ENCODE measurements around the gene SMIM38. TPM values are rescaled to one million over a fixed set of nuclear protein-coding genes. Genes with fewer than 3 reads are reported as not detected.
A peak's percentile ranks its signal among the peaks of the same experiment; 100 is the strongest.

Gene SMIM38
- total RNA-seq, 1 donor from 2014 or later, result 0.32 TPM

DNA sequence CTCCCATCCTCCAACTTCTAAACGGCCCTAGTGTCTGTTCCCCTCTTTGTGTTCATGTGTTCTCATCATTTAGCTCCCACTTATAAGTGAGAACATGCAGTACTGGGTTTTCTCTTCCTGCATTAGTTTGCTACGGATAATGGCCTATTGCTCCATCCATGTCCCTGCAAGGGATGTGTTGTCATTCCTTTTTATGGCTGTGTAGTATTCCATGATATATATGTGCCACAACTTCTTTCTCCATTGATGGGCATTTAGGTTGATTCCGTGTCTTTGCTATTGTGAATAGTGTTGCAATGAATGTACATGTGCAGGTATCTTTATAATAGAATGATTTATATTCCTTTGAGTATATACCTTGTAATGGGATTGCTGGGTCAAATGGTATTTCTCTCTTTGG, 5.6 kb upstream of the SMIM38 start:
- Mint-ChIP-seq H3K27me3 (ENCODE audit: unreplicated experiment) (no peaks in the 10 kb centered on the region), H3K4me1 (ENCODE audit: low read depth, unreplicated experiment) (peaks cover 1% of the 10 kb centered on the region), H3K27ac (ENCODE audit: unreplicated experiment) (peak overlapping the region; percentile 52), H3K36me3 (ENCODE audit: unreplicated experiment) (peaks cover 20% of the 10 kb centered on the region), H3K9me3 (ENCODE audit: unreplicated experiment) (peaks cover 13% of the 10 kb centered on the region), H3K4me3 (ENCODE audit: unreplicated experiment) (no peak overlapping the region)
- TF ChIP-seq, protein P1, sequence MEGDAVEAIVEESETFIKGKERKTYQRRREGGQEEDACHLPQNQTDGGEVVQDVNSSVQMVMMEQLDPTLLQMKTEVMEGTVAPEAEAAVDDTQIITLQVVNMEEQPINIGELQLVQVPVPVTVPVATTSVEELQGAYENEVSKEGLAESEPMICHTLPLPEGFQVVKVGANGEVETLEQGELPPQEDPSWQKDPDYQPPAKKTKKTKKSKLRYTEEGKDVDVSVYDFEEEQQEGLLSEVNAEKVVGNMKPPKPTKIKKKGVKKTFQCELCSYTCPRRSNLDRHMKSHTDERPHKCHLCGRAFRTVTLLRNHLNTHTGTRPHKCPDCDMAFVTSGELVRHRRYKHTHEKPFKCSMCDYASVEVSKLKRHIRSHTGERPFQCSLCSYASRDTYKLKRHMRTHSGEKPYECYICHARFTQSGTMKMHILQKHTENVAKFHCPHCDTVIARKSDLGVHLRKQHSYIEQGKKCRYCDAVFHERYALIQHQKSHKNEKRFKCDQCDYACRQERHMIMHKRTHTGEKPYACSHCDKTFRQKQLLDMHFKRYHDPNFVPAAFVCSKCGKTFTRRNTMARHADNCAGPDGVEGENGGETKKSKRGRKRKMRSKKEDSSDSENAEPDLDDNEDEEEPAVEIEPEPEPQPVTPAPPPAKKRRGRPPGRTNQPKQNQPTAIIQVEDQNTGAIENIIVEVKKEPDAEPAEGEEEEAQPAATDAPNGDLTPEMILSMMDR (IDR thresholded peaks at IDR 0.05; ENCODE audit: partially characterized antibody, unreplicated experiment), result no peak
- no peak for DNase-seq

DNA sequence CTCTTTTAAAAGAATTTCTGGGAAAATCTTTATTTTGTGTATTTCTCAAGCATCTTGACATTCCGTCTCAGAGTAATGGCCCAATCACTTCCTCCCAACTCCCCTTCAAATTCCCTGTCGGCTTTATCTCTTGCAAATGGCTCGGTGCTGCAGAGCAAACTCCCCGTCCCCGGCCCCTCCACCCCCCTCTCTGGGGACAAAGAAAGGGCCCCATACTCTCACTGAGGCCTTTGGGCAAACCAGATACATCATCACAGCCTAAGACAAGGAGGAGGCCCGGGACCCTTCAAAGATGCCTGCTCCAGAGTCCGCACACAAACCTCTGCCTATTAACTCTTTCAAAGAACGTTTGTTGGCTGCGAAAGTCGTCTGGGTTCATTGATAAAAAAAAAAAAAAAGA, 3.9 kb upstream of the SMIM38 start:
- no peak for DNase-seq
- Mint-ChIP-seq H3K27me3 (ENCODE audit: unreplicated experiment) (peaks cover 2% of the 10 kb centered on the region), H3K4me3 (ENCODE audit: unreplicated experiment) (no peak overlapping the region), H3K4me1 (ENCODE audit: low read depth, unreplicated experiment) (peaks cover 1% of the 10 kb centered on the region), H3K36me3 (ENCODE audit: unreplicated experiment) (peaks cover 9% of the 10 kb centered on the region), H3K9me3 (ENCODE audit: unreplicated experiment) (peaks cover 7% of the 10 kb centered on the region), H3K27ac (ENCODE audit: unreplicated experiment) (no peak overlapping the region)
- TF ChIP-seq, protein P1 (IDR thresholded peaks at IDR 0.05; ENCODE audit: partially characterized antibody, unreplicated experiment), result no peak

DNA sequence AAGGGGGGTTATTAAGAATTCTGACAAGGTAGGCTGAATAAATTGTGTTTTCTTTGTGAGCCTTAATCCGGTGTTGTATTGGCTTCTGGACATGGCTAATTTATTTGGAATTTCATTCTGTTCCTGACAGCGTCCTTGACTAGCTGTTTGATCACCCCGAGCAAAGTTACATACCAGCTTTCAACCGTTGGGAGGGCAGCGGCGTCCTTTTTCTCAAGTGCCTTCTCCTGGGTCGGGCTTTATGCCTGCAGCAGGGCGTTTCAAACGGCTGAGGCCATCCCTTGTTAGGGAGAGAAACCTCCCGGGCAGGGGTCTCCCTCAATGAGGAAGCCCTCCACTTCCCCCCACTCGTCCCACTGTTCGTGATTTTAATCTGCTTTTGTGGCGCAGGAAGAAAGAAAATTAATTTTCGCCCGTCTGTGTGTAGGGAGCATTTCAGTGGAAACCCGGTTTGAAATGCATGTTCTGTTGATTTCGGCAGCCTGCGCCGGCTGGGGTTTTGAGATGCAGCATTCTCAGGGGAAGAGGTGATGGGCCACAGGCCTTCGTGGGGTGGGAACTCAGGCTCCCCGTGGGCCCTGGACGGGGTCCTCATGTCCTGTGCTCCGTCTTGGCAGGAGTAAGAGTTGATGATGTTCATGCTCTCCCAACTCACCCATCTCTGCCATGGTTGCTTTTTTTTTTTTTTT, 2.9 kb upstream of the SMIM38 start:
- peaks cover 2% of the 10 kb centered on the region for H3K27me3 Mint-ChIP-seq (ENCODE audit: unreplicated experiment)
- no peak overlapping the region for H3K27ac Mint-ChIP-seq (ENCODE audit: unreplicated experiment)
- no peak overlapping the region for H3K4me3 Mint-ChIP-seq (ENCODE audit: unreplicated experiment)
- peaks cover 7% of the 10 kb centered on the region for H3K9me3 Mint-ChIP-seq (ENCODE audit: unreplicated experiment)
- peaks cover 9% of the 10 kb centered on the region for H3K36me3 Mint-ChIP-seq (ENCODE audit: unreplicated experiment)
- DNase-seq, result no peak
- TF ChIP-seq, protein P1 (IDR thresholded peaks at IDR 0.05; ENCODE audit: partially characterized antibody, unreplicated experiment), result no peak
- H3K4me1 Mint-ChIP-seq (ENCODE audit: low read depth, unreplicated experiment), result peaks cover 1% of the 10 kb centered on the region

DNA sequence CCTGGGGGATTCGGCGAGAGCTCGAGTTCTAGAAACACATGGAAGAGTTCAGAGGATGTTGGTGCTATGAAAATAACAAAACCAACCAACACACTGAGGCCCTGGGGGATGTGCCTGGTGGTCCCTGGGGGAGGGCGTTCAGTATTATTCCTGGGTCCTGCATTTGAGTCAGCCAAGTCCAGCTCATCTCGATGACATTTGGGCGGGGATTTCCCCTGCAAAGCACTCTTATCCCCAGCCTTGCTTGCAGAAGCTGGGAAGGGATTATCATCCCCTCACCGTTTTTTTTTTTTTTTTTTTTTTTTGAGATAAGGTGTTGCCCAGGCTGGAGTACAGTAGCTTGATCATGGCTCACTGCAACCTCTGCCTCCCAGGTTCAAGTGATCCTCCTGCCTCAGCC, 2.1 kb upstream of the SMIM38 start:
- Mint-ChIP-seq H3K27ac (ENCODE audit: unreplicated experiment) (no peak overlapping the region), H3K36me3 (ENCODE audit: unreplicated experiment) (peaks cover 9% of the 10 kb centered on the region), H3K27me3 (ENCODE audit: unreplicated experiment) (peaks cover 2% of the 10 kb centered on the region), H3K9me3 (ENCODE audit: unreplicated experiment) (peaks cover 7% of the 10 kb centered on the region), H3K4me1 (ENCODE audit: low read depth, unreplicated experiment) (peaks cover 1% of the 10 kb centered on the region), H3K4me3 (ENCODE audit: unreplicated experiment) (no peak overlapping the region)
- no peak for DNase-seq
- TF ChIP-seq, protein P1 (IDR thresholded peaks at IDR 0.05; ENCODE audit: partially characterized antibody, unreplicated experiment), result no peak

DNA sequence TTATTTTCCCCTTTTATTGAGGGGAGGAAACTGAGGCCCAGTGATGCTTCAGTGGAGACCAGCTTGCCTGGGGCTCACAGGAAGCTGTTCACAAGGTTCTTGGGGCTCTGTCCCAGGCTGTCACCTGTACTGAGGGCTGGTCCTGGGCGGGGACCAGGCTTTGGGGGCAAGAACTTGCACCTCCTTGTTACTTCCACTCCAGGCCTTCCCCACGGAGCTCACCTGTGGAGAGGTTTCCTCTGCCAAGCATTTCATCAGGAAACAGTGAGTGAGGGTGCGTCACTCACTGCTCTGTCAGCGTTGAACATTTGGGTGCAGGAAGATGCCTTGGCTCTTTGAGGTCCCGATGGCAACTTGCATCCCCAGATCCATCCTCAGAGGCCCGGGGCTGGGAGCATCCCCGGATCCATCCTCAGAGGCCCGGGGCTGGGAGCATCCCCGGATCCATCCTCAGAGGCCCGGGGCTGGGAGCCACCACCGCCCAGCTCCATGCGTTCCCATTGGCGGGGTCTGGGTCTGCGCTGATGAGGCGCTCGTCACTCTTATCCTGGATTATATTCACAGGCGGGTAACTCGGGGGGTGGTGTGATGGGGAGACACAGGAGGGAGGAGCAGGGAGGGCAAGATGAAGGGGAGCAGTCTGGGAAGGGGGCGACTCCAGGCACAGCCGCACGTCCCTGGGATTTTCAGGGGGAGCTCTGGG, 1.4 kb upstream of the SMIM38 start:
- no peak for DNase-seq
- peaks cover 1% of the 10 kb centered on the region for H3K4me1 Mint-ChIP-seq (ENCODE audit: low read depth, unreplicated experiment)
- peaks cover 2% of the 10 kb centered on the region for H3K27me3 Mint-ChIP-seq (ENCODE audit: unreplicated experiment)
- peaks cover 4% of the 10 kb centered on the region for H3K36me3 Mint-ChIP-seq (ENCODE audit: unreplicated experiment)
- H3K9me3 Mint-ChIP-seq (ENCODE audit: unreplicated experiment), result peaks cover 7% of the 10 kb centered on the region
- no peak overlapping the region for H3K27ac Mint-ChIP-seq (ENCODE audit: unreplicated experiment)
- TF ChIP-seq, protein P1 (IDR thresholded peaks at IDR 0.05; ENCODE audit: partially characterized antibody, unreplicated experiment), result no peak
- H3K4me3 Mint-ChIP-seq (ENCODE audit: unreplicated experiment), result no peak overlapping the region

All from glutamatergic neuron (in vitro differentiated cells).